Loucy (cell line): Measurements from ENCODE around the gene C1QTNF3.

Experiments used
- H2AFZ ChIP-seq: fragments of 200-600 bp; sonication (generic); 2 replicates; pipeline ENCODE4 v1.6.0; 2016; ENCODE audit warnings: antibody characterized with exemption, mild to moderate bottlenecking, low read length, moderate library complexity
- H3F3A ChIP-seq: fragments of 200-600 bp; 2 replicates; pipeline ENCODE4 v1.6.0; 2016; ENCODE audit warnings: antibody characterized with exemption, low read depth, mild to moderate bottlenecking
- H3K27me3 ChIP-seq: fragments of 200-600 bp; sonication (generic); 2 replicates; pipeline ENCODE4 v1.6.1; 2014; ENCODE audit warnings: low read length, mild to moderate bottlenecking; ENCODE audit not compliant: insufficient read depth, poor library complexity, severe bottlenecking
- H3K36me3 ChIP-seq: fragments of 200-600 bp; sonication (generic); 2 replicates; pipeline ENCODE4 v1.6.1; 2016; ENCODE audit warnings: low read length; ENCODE audit not compliant: insufficient read depth
- H3K4me1 ChIP-seq: fragments of 200-600 bp; sonication (generic); 2 replicates; pipeline ENCODE4 v1.5.1; 2014; ENCODE audit warnings: low read length, mild to moderate bottlenecking; ENCODE audit not compliant: insufficient read depth, poor library complexity, severe bottlenecking
- H3K4me2 ChIP-seq: fragments of 200-600 bp; sonication (generic); 2 replicates; pipeline ENCODE4 v1.6.0; 2014; ENCODE audit warnings: antibody characterized with exemption, low read length, low read depth, mild to moderate bottlenecking; ENCODE audit not compliant: poor library complexity, severe bottlenecking
- H3K4me3 ChIP-seq: fragments of 200-600 bp; sonication (generic); 2 replicates; pipeline ENCODE4 v1.5.1; 2014; ENCODE audit warnings: low read length, mild to moderate bottlenecking, mixed read lengths; ENCODE audit not compliant: poor library complexity, severe bottlenecking
- H3K79me2 ChIP-seq: fragments of 200-600 bp; sonication (generic); 2 replicates; pipeline ENCODE4 v1.6.1; 2014; ENCODE audit warnings: low read length; ENCODE audit not compliant: insufficient read depth
- H3K9ac ChIP-seq: fragments of 200-600 bp; sonication (generic); 2 replicates; pipeline ENCODE4 v1.6.0; 2014; ENCODE audit warnings: mild to moderate bottlenecking, low read depth, low read length, moderate library complexity; ENCODE audit not compliant: poor library complexity, severe bottlenecking
- H3K9me2 ChIP-seq: fragments of 200-600 bp; sonication (generic); replicated peaks from 2 replicates; pipeline ENCODE4 v1.6.1; 2016; ENCODE audit warnings: low read depth, low read length, mixed read lengths
- H3K9me3 ChIP-seq: fragments of 200-600 bp; sonication (generic); 2 replicates; pipeline ENCODE4 v1.6.1; 2014; ENCODE audit warnings: mild to moderate bottlenecking, antibody characterized with exemption, low read length, low read depth; ENCODE audit not compliant: insufficient read depth
- H4K20me1 ChIP-seq: fragments of 200-600 bp; sonication (generic); 2 replicates; pipeline ENCODE4 v1.6.0; 2014; ENCODE audit warnings: antibody characterized with exemption, low read length, mild to moderate bottlenecking; ENCODE audit not compliant: insufficient read depth, poor library complexity, severe bottlenecking
- CTCF ChIP-seq: fragments of 200-600 bp; sonication (generic); conservative IDR thresholded peaks from 2 replicates; pipeline ENCODE4 v1.5.1; 2014; ENCODE audit warnings: mild to moderate bottlenecking, antibody characterized with exemption, low read length
- EZH2phosphoT487 ChIP-seq: fragments of 200-600 bp; IDR thresholded peaks from 2 replicates; pipeline ENCODE4 v1.6.1; 2018; ENCODE audit warnings: antibody characterized with exemption, mild to moderate bottlenecking, moderate library complexity, borderline replicate concordance

Gene C1QTNF3

GRCh38 chr5:34057118-34057517 lies 14.1 kb upstream of the C1QTNF3 start:
- no peaks in the 10 kb centered on the region for H3F3A ChIP-seq
- H3K4me3 ChIP-seq, result no peak overlapping the region
- H3K9ac ChIP-seq, result no peak overlapping the region
- H3K9me3 ChIP-seq, result no peaks in the 10 kb centered on the region
- peaks cover 20% of the 10 kb centered on the region; the same call in 1 of the 2 replicates for H3K36me3 ChIP-seq
- H3K4me1 ChIP-seq, result no peaks in the 10 kb centered on the region
- no peak overlapping the region for H2AFZ ChIP-seq
- no peaks in the 10 kb centered on the region for H4K20me1 ChIP-seq
- no peak overlapping the region for H3K4me2 ChIP-seq
- H3K9me2 ChIP-seq, result no peaks in the 10 kb centered on the region
- no peak for TF ChIP-seq CTCF
- TF ChIP-seq EZH2phosphoT487, result no peak
- no peaks in the 10 kb centered on the region for H3K27me3 ChIP-seq
- no peaks in the 10 kb centered on the region for H3K79me2 ChIP-seq

DNA sequence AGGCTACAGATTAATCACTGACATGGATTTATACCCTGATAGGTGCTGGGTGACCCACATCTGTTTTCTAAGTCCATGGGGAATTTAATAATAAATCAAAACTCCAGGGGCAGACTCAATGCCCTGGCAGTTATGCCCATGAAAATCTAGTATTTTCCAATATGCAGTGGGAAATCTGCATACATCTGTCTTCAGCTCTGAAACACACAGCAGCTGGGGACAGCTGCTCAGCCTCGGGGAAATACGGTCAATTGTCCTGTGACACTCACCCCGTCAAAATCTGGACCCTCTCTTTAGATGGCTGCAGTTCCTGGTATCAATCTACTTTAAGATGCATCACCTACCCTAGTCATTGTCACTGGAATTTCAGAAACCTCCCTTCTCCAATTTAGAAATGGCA lies 12.7 kb upstream of the C1QTNF3 start:
- no peak overlapping the region for H2AFZ ChIP-seq
- TF ChIP-seq EZH2phosphoT487 (no peak), CTCF (no peak)

DNA sequence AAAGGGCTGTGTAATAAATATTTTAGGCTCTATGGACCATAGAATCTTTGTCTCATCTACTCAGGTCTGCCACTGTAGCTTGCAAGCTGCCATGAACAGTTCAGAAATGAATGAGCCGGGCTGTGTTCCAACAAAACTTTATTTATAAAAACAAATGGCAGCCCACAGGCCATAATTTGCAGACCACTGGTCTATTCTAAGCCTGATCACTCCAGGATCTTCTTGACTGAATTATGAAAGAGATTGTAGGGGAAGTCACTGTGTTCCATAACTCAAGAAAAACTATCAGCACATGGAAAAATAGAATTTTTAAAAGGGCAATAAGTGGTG lies 11.4 kb upstream of the C1QTNF3 start:
- Histone ChIP-seq H3K4me2 (no peak overlapping the region), H4K20me1 (no peaks in the 10 kb centered on the region), H3K4me1 (no peaks in the 10 kb centered on the region), H3K36me3 (peaks cover 21% of the 10 kb centered on the region; the same call in 1 of the 2 replicates), H3K27me3 (no peaks in the 10 kb centered on the region), H3K9me2 (no peaks in the 10 kb centered on the region), H3K9me3 (no peaks in the 10 kb centered on the region), H3K79me2 (no peaks in the 10 kb centered on the region), H3K9ac (no peak overlapping the region), H3K4me3 (no peak overlapping the region), H2AFZ (no peak overlapping the region), H3F3A (no peaks in the 10 kb centered on the region)
- TF ChIP-seq EZH2phosphoT487 (no peak), CTCF (no peak)

More for the DNA sequence above, 12.7 kb upstream of the C1QTNF3 start:
- H3K79me2 ChIP-seq, result no peaks in the 10 kb centered on the region
- H4K20me1 ChIP-seq, result no peaks in the 10 kb centered on the region
- no peaks in the 10 kb centered on the region for H3F3A ChIP-seq
- no peaks in the 10 kb centered on the region for H3K4me1 ChIP-seq
- H3K9ac ChIP-seq, result no peak overlapping the region
- no peaks in the 10 kb centered on the region for H3K9me2 ChIP-seq
- no peaks in the 10 kb centered on the region for H3K27me3 ChIP-seq
- no peak overlapping the region for H3K4me2 ChIP-seq
- peaks cover 23% of the 10 kb centered on the region; the same call in 1 of the 2 replicates for H3K36me3 ChIP-seq
- no peak overlapping the region for H3K4me3 ChIP-seq
- H3K9me3 ChIP-seq, result no peaks in the 10 kb centered on the region
